GM06990 (cell line): ENCODE data around the gene ROBO4.

Source experiments
- DNase-seq: peaks from one replicate; pipeline ENCODE4 v3.0.0-alpha.2; 2011; ENCODE audit not compliant: insufficient read length; ENCODE audit errors: extremely low read depth
- H3K27me3 ChIP-seq: replicated peaks from 2 replicates; pipeline ENCODE4 v1.6.0; 2011; ENCODE audit warnings: low read length; ENCODE audit not compliant: control insufficient read depth, insufficient read depth
- H3K36me3 ChIP-seq: 2 replicates; pipeline ENCODE4 v1.5.1; 2011; ENCODE audit warnings: low read length; ENCODE audit not compliant: control insufficient read depth, insufficient read depth
- H3K4me3 ChIP-seq: replicated peaks from 2 replicates; pipeline ENCODE4 v1.5.1; 2011; ENCODE audit warnings: low read depth, mild to moderate bottlenecking, control low read depth, low read length
- CTCF ChIP-seq: IDR thresholded peaks from 2 replicates; pipeline ENCODE4 v1.5.1; 2011; ENCODE audit warnings: low read length, control low read depth, mild to moderate bottlenecking, inconsistent platforms; ENCODE audit not compliant: insufficient read depth, poor library complexity, severe bottlenecking

ROBO4 gene

DNA sequence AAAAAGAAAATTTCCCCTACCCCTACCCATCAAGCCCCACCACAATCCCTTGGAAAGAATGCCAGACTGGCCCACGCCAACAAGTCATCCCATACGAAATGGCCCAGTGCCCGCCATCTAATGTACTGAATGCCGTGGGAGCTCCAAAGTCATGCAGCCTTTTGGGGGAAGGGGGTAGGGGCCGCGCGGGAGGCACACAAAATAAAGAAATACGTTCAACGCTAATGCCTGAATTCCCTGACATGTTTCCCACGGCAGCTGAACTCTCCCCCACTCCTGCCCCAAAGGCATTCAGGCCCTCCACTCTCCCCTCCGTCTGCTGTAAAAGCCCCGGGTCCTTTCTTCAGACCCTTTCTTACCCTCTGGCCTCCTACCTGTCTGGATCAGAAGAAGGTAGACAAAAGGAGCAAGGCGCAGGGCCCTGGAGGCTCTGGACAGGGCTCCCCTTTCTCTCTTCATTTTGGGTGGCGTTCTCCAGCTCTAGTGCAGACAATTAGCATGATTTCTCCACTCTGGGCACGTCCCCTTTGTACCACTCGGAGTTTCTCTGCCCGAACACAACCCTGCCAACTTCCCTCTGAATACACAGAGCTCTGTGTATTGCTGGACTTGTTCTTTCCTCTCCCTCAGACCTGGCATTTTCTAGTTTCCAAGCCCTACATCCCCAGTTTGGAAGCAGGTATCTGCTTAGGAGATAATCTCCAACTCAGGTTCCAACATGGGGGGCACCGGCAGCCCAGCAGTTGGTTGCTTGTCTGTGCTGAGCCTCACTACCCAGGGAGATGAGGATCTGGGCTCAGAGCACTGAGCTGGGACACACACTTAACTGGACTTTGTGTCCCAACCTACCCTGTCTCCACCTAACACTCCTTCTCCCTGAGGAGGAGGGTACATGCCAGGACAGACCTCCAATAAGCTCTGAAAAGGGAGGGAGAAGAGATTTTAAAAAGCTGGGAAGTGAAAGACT lies 38.2 kb upstream of the ROBO4 start, which contains the start of gene HEPACAM:
HEPACAM (minus strand) TSS at position 500 of the 967 bp plus-strand sequence; CDS start at position 459, 41 bp downstream.
- Histone ChIP-seq H3K4me3 (no peak within 1 kb of the TSS), H3K27me3 (peaks cover 1% of the 10 kb centered on the region), H3K36me3 (no peaks in the 10 kb centered on the region)
- no peak for DNase-seq
- no peak for TF ChIP-seq CTCF

DNA sequence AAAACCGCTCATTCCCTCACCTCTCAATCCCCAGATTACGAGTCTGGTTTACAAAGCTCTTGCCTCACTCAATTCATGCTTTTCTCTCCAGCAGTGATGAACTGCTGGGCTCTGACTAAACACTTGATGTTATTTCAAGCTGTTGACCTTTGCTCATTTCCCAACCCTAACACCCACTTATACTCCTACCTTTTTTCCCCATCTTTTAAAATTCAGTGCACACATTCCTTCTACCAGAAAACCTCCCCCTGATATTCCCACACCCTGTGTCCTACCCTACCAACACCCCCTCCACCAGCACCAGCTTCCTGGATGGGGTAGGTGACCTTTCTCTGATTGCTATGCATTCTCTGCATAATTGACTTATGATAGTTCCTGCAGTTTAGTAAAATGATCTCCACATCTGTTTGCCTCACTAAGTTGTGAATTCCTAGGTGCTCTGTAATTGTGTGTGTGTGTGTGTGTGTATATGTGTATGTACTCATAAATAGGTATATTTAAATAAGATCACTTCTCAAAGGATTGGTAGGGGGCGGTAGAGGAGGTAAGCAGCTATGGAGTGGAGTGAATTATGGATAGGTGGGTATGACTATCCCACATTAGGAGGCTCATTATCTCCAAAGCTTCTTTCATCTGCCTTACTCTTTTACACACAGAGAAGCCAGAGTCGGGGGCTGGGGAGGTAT lies 37.3 kb upstream of the ROBO4 start:
- DNase-seq: no peak
- Histone ChIP-seq H3K36me3 (no peaks in the 10 kb centered on the region), H3K4me3 (no peak overlapping the region), H3K27me3 (peaks cover 1% of the 10 kb centered on the region)
- TF ChIP-seq CTCF: no peak

GRCh38 chr11:124930799-124931198 lies 33.1 kb upstream of the ROBO4 start:
- DNase-seq: no peak
- TF ChIP-seq CTCF: no peak
- Histone ChIP-seq H3K36me3 (no peaks in the 10 kb centered on the region), H3K4me3 (no peak overlapping the region), H3K27me3 (no peaks in the 10 kb centered on the region; the same call in none of the 2 replicates)

DNA sequence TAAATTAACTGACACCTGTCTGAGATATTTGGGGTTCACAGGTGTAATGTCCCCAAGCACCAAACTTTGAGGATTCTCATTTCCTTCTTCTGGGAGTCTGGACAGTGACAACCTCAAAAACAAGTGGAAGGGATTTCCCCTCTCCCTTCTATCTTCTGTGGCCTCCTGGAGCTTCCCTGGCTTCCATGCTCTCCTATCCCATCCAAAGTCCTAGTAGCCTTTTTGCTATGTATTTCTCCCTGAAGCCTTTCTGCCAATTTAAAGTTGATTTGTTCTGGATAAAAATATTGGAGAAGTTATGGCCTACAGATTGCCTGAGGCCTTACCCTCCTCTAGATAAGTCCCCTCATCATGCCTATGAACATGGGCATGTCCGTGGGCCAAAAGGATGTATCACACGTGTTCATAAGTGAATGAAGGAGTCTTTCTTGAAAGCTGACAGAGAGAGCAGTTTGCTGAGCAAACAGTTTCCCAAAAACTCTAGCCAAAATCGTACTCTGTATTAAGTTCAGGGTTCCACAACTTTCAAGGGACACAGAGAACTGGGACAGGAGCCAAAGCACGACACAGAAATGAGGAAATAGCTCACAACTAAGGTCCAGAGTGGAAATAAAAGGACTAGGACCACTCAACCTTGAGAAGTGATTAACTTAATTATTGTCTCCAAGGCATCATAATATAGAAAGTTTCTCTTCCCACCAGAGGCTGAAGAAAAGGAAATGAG lies 31.4 kb upstream of the ROBO4 start:
- Histone ChIP-seq H3K27me3 (no peaks in the 10 kb centered on the region; the same call in 1 of the 2 replicates), H3K4me3 (no peak overlapping the region), H3K36me3 (no peaks in the 10 kb centered on the region)
- no peak for DNase-seq
- TF ChIP-seq CTCF: no peak

DNA sequence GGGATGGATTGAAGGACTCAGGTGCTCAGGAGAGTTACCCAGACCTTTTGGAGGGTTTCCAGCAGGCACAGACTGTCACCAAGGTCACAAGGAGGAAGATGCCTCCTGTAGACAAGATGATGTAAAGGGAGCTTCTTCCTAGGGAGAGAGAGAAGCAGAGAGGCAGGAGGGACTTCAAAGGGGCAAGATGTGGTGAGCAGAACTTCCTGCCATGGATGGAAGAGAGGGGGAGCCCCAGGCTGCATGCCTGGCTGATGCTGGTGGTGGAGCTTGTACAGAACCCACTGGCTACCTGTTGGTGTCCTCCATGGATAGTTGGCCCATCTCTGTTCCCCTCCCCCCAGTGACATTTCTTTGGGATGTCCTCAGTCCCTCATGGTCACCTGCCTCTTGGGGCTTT lies 25.6 kb upstream of the ROBO4 start:
- no peak for TF ChIP-seq CTCF
- no peak for DNase-seq
- no peaks in the 10 kb centered on the region; the same call in none of the 2 replicates for H3K27me3 ChIP-seq
- no peak overlapping the region for H3K4me3 ChIP-seq
- no peaks in the 10 kb centered on the region for H3K36me3 ChIP-seq
